ENCODE results near the gene MROH2B. TPM values are rescaled to one million over a fixed set of nuclear protein-coding genes. Genes with fewer than 3 reads are reported as not detected.

MROH2B gene
- polyA plus RNA-seq, 1 donor from 2014 or later = not detected

DNA sequence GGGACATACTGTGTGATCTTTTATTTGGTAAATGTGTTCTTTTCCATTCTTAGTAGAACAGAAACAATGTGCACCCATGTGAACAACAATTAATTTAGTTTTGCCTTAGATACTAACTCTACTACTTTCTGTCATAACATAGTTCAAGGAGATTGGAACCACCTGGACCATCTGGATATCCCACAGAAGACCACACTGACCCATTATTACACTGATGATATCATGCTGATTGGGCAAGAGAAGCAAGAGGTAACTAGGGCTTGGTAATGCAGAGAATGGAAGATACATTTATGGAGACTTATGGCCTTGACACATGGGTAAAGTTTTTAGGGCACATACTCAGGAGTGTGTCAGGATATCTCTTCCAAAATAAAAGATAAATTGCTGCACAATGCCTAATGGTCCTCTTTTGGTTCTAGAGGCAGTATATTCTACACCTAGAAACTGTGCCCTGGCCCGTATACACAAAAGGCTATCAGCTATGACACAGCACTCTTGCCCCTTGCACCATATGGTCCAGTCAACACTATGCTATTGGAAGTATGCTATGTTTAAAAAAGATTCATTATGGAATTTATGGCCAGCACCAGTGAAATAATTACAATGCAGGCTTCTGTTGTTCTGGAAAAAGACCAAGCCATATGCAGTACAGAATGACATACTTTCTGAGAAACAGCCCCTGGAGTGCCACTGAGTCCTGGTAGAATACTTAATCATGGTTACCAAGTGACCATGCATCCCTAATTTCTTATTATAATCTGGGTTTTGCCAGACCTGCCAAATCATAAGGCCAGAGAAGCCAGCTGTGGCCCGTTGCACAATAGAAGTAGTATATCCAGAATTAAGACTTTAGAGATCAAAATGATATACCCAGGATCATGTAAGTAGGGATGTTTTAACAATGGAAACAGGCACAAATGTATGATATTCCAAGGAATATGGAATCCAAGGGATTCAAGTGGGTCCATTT is 41.6 kb upstream of the MROH2B start:
- Histone ChIP-seq H3K4me2 (ENCODE audit: low read length) (no peak overlapping the region), H3K27me3 (ENCODE audit: insufficient read depth, low read depth, low read length) (no peaks in the 10 kb centered on the region), H3K9me2 (ENCODE audit: insufficient read depth, low read length) (no peaks in the 10 kb centered on the region), H3K27ac (ENCODE audit: low read length) (no peak overlapping the region), H2AFZ (ENCODE audit: low read depth, low read length) (no peak overlapping the region), H3K4me3 (ENCODE audit: low read length) (no peak overlapping the region), H3K36me3 (ENCODE audit: insufficient read depth, low read length) (no peaks in the 10 kb centered on the region), H3K79me2 (replicated peaks; ENCODE audit: insufficient read depth, low read length) (no peaks in the 10 kb centered on the region), H3K9me3 (ENCODE audit: low read length) (no peaks in the 10 kb centered on the region), H3F3A (ENCODE audit: insufficient read depth, low read length, poor library complexity, severe bottlenecking) (no peaks in the 10 kb centered on the region), H3K9ac (ENCODE audit: low read length) (no peak overlapping the region), H4K20me1 (ENCODE audit: insufficient read depth) (no peaks in the 10 kb centered on the region)
- TF ChIP-seq POLR2AphosphoS5 (IDR thresholded peaks at IDR 0.05) (no peak), RAD21 (conservative IDR thresholded peaks at IDR 0.05) (no peak), SMC3 (conservative IDR thresholded peaks at IDR 0.05; ENCODE audit: poor library complexity) (no peak), MXI1 (conservative IDR thresholded peaks at IDR 0.05; ENCODE audit: poor library complexity, severe bottlenecking) (no peak), EZH2 (IDR thresholded peaks at IDR 0.05; ENCODE audit: borderline replicate concordance, insufficient read depth, low read length, poor library complexity, severe bottlenecking) (no peak), TAF1 (IDR thresholded peaks at IDR 0.05; ENCODE audit: low read depth) (no peak), EP300 (conservative IDR thresholded peaks at IDR 0.05; ENCODE audit: poor library complexity, severe bottlenecking) (no peak)
- TF ChIP-seq, protein P1, sequence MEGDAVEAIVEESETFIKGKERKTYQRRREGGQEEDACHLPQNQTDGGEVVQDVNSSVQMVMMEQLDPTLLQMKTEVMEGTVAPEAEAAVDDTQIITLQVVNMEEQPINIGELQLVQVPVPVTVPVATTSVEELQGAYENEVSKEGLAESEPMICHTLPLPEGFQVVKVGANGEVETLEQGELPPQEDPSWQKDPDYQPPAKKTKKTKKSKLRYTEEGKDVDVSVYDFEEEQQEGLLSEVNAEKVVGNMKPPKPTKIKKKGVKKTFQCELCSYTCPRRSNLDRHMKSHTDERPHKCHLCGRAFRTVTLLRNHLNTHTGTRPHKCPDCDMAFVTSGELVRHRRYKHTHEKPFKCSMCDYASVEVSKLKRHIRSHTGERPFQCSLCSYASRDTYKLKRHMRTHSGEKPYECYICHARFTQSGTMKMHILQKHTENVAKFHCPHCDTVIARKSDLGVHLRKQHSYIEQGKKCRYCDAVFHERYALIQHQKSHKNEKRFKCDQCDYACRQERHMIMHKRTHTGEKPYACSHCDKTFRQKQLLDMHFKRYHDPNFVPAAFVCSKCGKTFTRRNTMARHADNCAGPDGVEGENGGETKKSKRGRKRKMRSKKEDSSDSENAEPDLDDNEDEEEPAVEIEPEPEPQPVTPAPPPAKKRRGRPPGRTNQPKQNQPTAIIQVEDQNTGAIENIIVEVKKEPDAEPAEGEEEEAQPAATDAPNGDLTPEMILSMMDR (IDR thresholded peaks at IDR 0.05; ENCODE audit: poor library complexity, severe bottlenecking) = no peak
- TF ChIP-seq, protein P2, sequence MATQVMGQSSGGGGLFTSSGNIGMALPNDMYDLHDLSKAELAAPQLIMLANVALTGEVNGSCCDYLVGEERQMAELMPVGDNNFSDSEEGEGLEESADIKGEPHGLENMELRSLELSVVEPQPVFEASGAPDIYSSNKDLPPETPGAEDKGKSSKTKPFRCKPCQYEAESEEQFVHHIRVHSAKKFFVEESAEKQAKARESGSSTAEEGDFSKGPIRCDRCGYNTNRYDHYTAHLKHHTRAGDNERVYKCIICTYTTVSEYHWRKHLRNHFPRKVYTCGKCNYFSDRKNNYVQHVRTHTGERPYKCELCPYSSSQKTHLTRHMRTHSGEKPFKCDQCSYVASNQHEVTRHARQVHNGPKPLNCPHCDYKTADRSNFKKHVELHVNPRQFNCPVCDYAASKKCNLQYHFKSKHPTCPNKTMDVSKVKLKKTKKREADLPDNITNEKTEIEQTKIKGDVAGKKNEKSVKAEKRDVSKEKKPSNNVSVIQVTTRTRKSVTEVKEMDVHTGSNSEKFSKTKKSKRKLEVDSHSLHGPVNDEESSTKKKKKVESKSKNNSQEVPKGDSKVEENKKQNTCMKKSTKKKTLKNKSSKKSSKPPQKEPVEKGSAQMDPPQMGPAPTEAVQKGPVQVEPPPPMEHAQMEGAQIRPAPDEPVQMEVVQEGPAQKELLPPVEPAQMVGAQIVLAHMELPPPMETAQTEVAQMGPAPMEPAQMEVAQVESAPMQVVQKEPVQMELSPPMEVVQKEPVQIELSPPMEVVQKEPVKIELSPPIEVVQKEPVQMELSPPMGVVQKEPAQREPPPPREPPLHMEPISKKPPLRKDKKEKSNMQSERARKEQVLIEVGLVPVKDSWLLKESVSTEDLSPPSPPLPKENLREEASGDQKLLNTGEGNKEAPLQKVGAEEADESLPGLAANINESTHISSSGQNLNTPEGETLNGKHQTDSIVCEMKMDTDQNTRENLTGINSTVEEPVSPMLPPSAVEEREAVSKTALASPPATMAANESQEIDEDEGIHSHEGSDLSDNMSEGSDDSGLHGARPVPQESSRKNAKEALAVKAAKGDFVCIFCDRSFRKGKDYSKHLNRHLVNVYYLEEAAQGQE (IDR thresholded peaks at IDR 0.05; ENCODE audit: borderline replicate concordance) = no peak

DNA sequence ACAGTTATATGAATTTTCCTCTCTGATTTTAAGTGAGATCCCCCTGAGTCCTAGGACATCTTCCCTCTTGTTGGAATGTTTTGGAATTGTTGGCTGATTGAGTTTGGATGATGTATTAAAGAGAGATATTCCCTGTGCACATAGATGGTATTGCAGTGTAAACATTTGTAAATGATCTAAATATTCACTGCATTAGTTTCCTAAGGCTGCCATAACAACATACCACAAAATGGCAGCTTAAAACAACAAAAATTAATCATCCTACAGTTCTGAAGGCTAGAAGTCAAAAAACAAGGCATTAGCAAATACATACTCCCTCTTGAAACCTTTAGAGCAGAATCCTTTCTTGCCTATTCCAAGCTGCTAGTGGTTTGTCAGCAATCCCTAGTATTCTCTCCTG is 38.0 kb upstream of the MROH2B start:
- Histone ChIP-seq H3K27ac (ENCODE audit: low read length) (peak overlapping the region; percentile 43), H3K27me3 (ENCODE audit: insufficient read depth, low read depth, low read length) (no peaks in the 10 kb centered on the region), H3F3A (ENCODE audit: insufficient read depth, low read length, poor library complexity, severe bottlenecking) (no peaks in the 10 kb centered on the region), H4K20me1 (ENCODE audit: insufficient read depth) (no peaks in the 10 kb centered on the region), H3K4me3 (ENCODE audit: low read length) (no peak overlapping the region), H3K9ac (ENCODE audit: low read length) (no peak overlapping the region), H3K79me2 (replicated peaks; ENCODE audit: insufficient read depth, low read length) (no peaks in the 10 kb centered on the region), H3K9me3 (ENCODE audit: low read length) (no peaks in the 10 kb centered on the region), H3K4me2 (ENCODE audit: low read length) (no peak overlapping the region), H3K36me3 (ENCODE audit: insufficient read depth, low read length) (no peaks in the 10 kb centered on the region), H3K9me2 (ENCODE audit: insufficient read depth, low read length) (no peaks in the 10 kb centered on the region), H2AFZ (ENCODE audit: low read depth, low read length) (no peak overlapping the region)
- no peak for TF ChIP-seq MXI1 (conservative IDR thresholded peaks at IDR 0.05; ENCODE audit: poor library complexity, severe bottlenecking)

Data from neural cell (in vitro differentiated cells).